ENCODE data around the gene PTPN1. TPM values are rescaled to one million over a fixed set of nuclear protein-coding genes. Genes with fewer than 3 reads are reported as not detected.

Gene PTPN1
- total and polyA plus RNA-seq, 2 of the 13 experiments (the other 11 are each of a cell fraction or from before 2014, with no cell fraction given) = 17.7 to 37.2 TPM

- TF ChIP-seq ZMAT3 (CRISPR knock-in tag; conservative IDR thresholded peaks at IDR 0.05) = no peak
- TF ChIP-seq THAP8 (CRISPR knock-in tag; IDR thresholded peaks at IDR 0.05; ENCODE audit: borderline replicate concordance) = no peak
- peak; percentile 14 for TF ChIP-seq AGO2 (optimal IDR thresholded peaks at IDR 0.05; ENCODE audit: low read depth, low read length)
- TF ChIP-seq HOXA7 (CRISPR knock-in tag; IDR thresholded peaks at IDR 0.05) = no peak
- no peak for TF ChIP-seq GRHL1 (CRISPR knock-in tag; conservative IDR thresholded peaks at IDR 0.05)
- peak; percentile 25; the same call in 1 of the 2 replicates for TF ChIP-seq ZMYM2 (CRISPR knock-in tag; IDR thresholded peaks at IDR 0.05)
- 0 out of 2 replicates have a peak, but pooled peaks have one; percentile 21 for TF ChIP-seq THAP9 (CRISPR knock-in tag; IDR thresholded peaks at IDR 0.05; ENCODE audit: borderline replicate concordance)
- TF ChIP-seq ZFP1 (CRISPR knock-in tag; IDR thresholded peaks at IDR 0.05) = no peak
- no peak for TF ChIP-seq ZNF552 (CRISPR knock-in tag; IDR thresholded peaks at IDR 0.05; ENCODE audit: borderline replicate concordance)
- TF ChIP-seq MZF1 (CRISPR knock-in tag; IDR thresholded peaks at IDR 0.05; ENCODE audit: borderline replicate concordance) = no peak; the same call in 1 of the 2 replicates
- no peak for TF ChIP-seq MXD1 (CRISPR knock-in tag; IDR thresholded peaks at IDR 0.05)
- TF ChIP-seq ZNF17 (CRISPR knock-in tag; IDR thresholded peaks at IDR 0.05) = no peak
- peak; percentile 68 for TF ChIP-seq SMARCC2 (IDR thresholded peaks at IDR 0.05)
- no peak for TF ChIP-seq ZFP36L2 (CRISPR knock-in tag; IDR thresholded peaks at IDR 0.05)
- peak; percentile 54 for TF ChIP-seq SAP130 (CRISPR knock-in tag; IDR thresholded peaks at IDR 0.05; ENCODE audit: low read depth)
- TF ChIP-seq AKAP8 (CRISPR knock-in tag; IDR thresholded peaks at IDR 0.05) = no peak
- TF ChIP-seq ZNF343 (CRISPR knock-in tag; IDR thresholded peaks at IDR 0.05) = no peak
- no peak for TF ChIP-seq NFYB (CRISPR knock-in tag; IDR thresholded peaks at IDR 0.05)
- no peak for TF ChIP-seq DRAP1 (CRISPR knock-in tag; IDR thresholded peaks at IDR 0.05)
- no peak for TF ChIP-seq ZSCAN9 (CRISPR knock-in tag; IDR thresholded peaks at IDR 0.05; ENCODE audit: borderline replicate concordance)
- TF ChIP-seq ZNF800 (CRISPR knock-in tag; IDR thresholded peaks at IDR 0.05) = no peak
These were observed 78.0 kb downstream of the PTPN1 start (continued) for GRCh38 chr20:50588034-50588736.
